K562 (cell line): ENCODE measurements around the gene HAGHL. TPM values are rescaled to one million over a fixed set of nuclear protein-coding genes. Genes with fewer than 3 reads are reported as not detected.

Experiments
- ATAC-seq: fragments of 200-7000 bp; cut with Tn5 transposase; 3 replicates; pipeline ENCODE4 v1.9.1; 2020; ENCODE audit warnings: moderate library complexity
- BruUV-seq: library from RNA; stranded (reverse); fragments of 400-500 nt; replicated peaks from 2 replicates; lab custom pipeline; 2021; lab: Mats Ljungman, UMichigan
- CTCF ChIA-PET: fragments of 300-600 bp; formaldehyde crosslinking; extraction: SDS; loops from one replicate; lab custom pipeline; 2021; ENCODE audit warnings: low intra/inter-chr PET ratio; lab: Yijun Ruan, JAX
- POLR2A ChIA-PET: fragments of 300-600, 350-650 bp; sonication (Branson Sonifier 250); formaldehyde crosslinking; extraction: SDS; loops from one replicate; lab custom pipeline; 2021; ENCODE audit warnings: antibody characterized with exemption, inconsistent platforms; lab: Yijun Ruan, JAX
- DNase-seq, 4 experiments: peaks; one replicate each; pipeline versions ENCODE4 v3.0.0 to v3.0.0-alpha.2; 2011 to 2018; ENCODE audit warnings: low spot score in 3 of 4, mixed read lengths in 3 of 4; ENCODE audit errors: extremely low read depth in 1 of 4
- FAIRE-seq: peaks from 2 replicates; lab custom pipeline; 2011; peaks lifted over from hg19 to GRCh38; lab: Jason Lieb, UNC
- H2AFZ ChIP-seq: 2 replicates; pipeline ENCODE4 v1.6.0; 2011; ENCODE audit warnings: low read depth, low read length, control low read depth, inconsistent platforms
- H3K27ac ChIP-seq: fragments of 200-600 bp; 3 replicates; pipeline ENCODE4 v1.8.0; 2011; ENCODE audit warnings: low read depth, mild to moderate bottlenecking, control low read depth, inconsistent platforms, low read length, moderate library complexity, mixed read lengths; ENCODE audit errors: extremely low read depth
- H3K27me3 ChIP-seq, 2 experiments: fragments of 300-600 bp in 1 of 2; 2 replicates in 1 of 2; 3 replicates in 1 of 2; pipeline versions ENCODE4 v1.6.0 to v1.8.0; 2011; ENCODE audit warnings: inconsistent platforms in 2 of 2, low read length in 2 of 2, mild to moderate bottlenecking in 1 of 2, mixed read lengths in 1 of 2, moderate library complexity in 1 of 2; ENCODE audit not compliant: control insufficient read depth in 2 of 2, insufficient read depth in 2 of 2
- H3K36me3 ChIP-seq: fragments of 300-600 bp; 3 replicates; pipeline ENCODE4 v1.8.0; 2011; ENCODE audit warnings: mild to moderate bottlenecking, low read length, inconsistent platforms; ENCODE audit not compliant: control insufficient read depth, insufficient read depth
- H3K4me1 ChIP-seq, 2 experiments: fragments of 200-600 bp in 1 of 2; replicated peaks in 1 of 2; 2 replicates in 1 of 2; 3 replicates in 1 of 2; pipeline versions ENCODE4 v1.5.1 to v1.8.0; 2011; ENCODE audit warnings: inconsistent platforms in 2 of 2, low read length in 2 of 2, mild to moderate bottlenecking in 1 of 2, mixed read lengths in 1 of 2, moderate library complexity in 1 of 2; ENCODE audit not compliant: control insufficient read depth in 2 of 2, insufficient read depth in 2 of 2
- H3K4me2 ChIP-seq: 2 replicates; pipeline ENCODE4 v1.6.1; 2011; ENCODE audit warnings: low read length, control low read depth, inconsistent platforms, mixed read lengths; ENCODE audit not compliant: insufficient read depth
- H3K4me3 ChIP-seq: fragments of 200-600 bp; sonication (generic), shearing (Covaris generic); 2 replicates; pipeline ENCODE4 v1.5.1; 2016; ENCODE audit warnings: control low read depth, inconsistent platforms
- H3K79me2 ChIP-seq: fragments of 200-600 bp; 3 replicates; pipeline ENCODE4 v1.8.0; 2011; ENCODE audit warnings: low read length, inconsistent platforms; ENCODE audit not compliant: control insufficient read depth, insufficient read depth
- H3K9ac ChIP-seq, 2 experiments: 2 replicates each; pipeline versions ENCODE4 v1.6.0 to v1.6.1; 2011; ENCODE audit warnings: low read depth in 2 of 2, low read length in 2 of 2, control low read depth in 1 of 2, inconsistent platforms in 1 of 2, mild to moderate bottlenecking in 1 of 2, mixed read lengths in 1 of 2; ENCODE audit not compliant: insufficient read depth in 1 of 2
- H3K9me1 ChIP-seq: one replicate; pipeline ENCODE4 v1.6.0; 2011; ENCODE audit warnings: inconsistent platforms, mild to moderate bottlenecking, low read length, moderate library complexity; ENCODE audit not compliant: control insufficient read depth, insufficient read depth
- H3K9me3 ChIP-seq: replicated peaks from 2 replicates; pipeline ENCODE4 v1.5.1; 2011; ENCODE audit warnings: low read depth, low read length, inconsistent platforms; ENCODE audit not compliant: control insufficient read depth, insufficient read depth
- H4K20me1 ChIP-seq: replicated peaks from 2 replicates; pipeline ENCODE4 v1.6.1; 2011; ENCODE audit warnings: low read length, inconsistent platforms, mixed read lengths; ENCODE audit not compliant: control insufficient read depth, insufficient read depth
- ARID3B ChIP-seq: fragments of 250-450 bp; sonication (Bioruptor Pico); IDR thresholded peaks from 2 replicates; pipeline ENCODE4 v1.4.0; 2020; ENCODE audit warnings: borderline replicate concordance
- CREM ChIP-seq: IDR thresholded peaks from 2 replicates; pipeline ENCODE4 v1.6.1; 2014; ENCODE audit warnings: antibody characterized with exemption, low read depth
- MXI1 ChIP-seq: IDR thresholded peaks from 2 replicates; pipeline ENCODE4 v1.6.1; 2011; ENCODE audit warnings: low read depth, mild to moderate bottlenecking, improper control_type of control experiment, low read length
- NFIC ChIP-seq: fragments of 450-650 bp; IDR thresholded peaks from 2 replicates; pipeline ENCODE4 v1.6.1; 2017; ENCODE audit warnings: mild to moderate bottlenecking, inconsistent platforms
- PRDM10 ChIP-seq: fragments of 450-650 bp; IDR thresholded peaks from 2 replicates; pipeline ENCODE4 v1.6.1; 2018; ENCODE audit not compliant: partially characterized antibody
- PRPF4 ChIP-seq: fragments of 200-400 bp; formaldehyde crosslinking; IDR thresholded peaks from one replicate; pipeline ENCODE4 v1.6.1; 2017; ENCODE audit warnings: low read length, low read depth, mild to moderate bottlenecking; ENCODE audit not compliant: insufficient read depth, poor library complexity, severe bottlenecking
- RAD21 ChIP-seq, 2 experiments: fragments of 250-450 bp in 1 of 2; fragments of 450-650 bp in 1 of 2; sonication (Bioruptor Pico) in 1 of 2; formaldehyde crosslinking in 1 of 2; IDR thresholded peaks in 1 of 2; conservative IDR thresholded peaks in 1 of 2; 2 replicates each; pipeline versions ENCODE4 v1.4.0 to v1.8.0; 2020 to 2022; ENCODE audit warnings: mild to moderate bottlenecking in 2 of 2, moderate library complexity in 1 of 2
- RBM22 ChIP-seq: fragments of 200-400 bp; formaldehyde crosslinking; IDR thresholded peaks from 2 replicates; pipeline ENCODE4 v1.6.1; 2018; ENCODE audit warnings: low read length, low read depth; ENCODE audit not compliant: poor library complexity, severe bottlenecking
- SMAD3 ChIP-seq: fragments of 450-650 bp; formaldehyde crosslinking; conservative IDR thresholded peaks from 2 replicates; pipeline ENCODE4 v1.4.0; 2020; ENCODE audit warnings: mild to moderate bottlenecking
- TFAM ChIP-seq: fragments of 250-450 bp; sonication (Bioruptor Pico); conservative IDR thresholded peaks from 2 replicates; pipeline ENCODE4 v1.5.0; 2021; ENCODE audit warnings: mild to moderate bottlenecking, moderate library complexity
- ZBTB33 ChIP-seq: sonication (generic); formaldehyde crosslinking; IDR thresholded peaks from 2 replicates; pipeline ENCODE4 v1.8.1; 2023; ENCODE audit warnings: mild to moderate bottlenecking, missing genetic modification reagents
- ZFP30 ChIP-seq: fragments of 250-450 bp; sonication (Bioruptor Pico); IDR thresholded peaks from 2 replicates; pipeline ENCODE4 v1.8.0; 2022; ENCODE audit warnings: moderate library complexity, mild to moderate bottlenecking, inconsistent platforms, borderline replicate concordance
- WGBS: fragments of 100-300 bp; shearing (Covaris generic); methylation state at CpG from one replicate; pipeline ENCODE4 v1.1.6; 2016; ENCODE audit warnings: low coverage, mixed read lengths; ENCODE audit not compliant: insufficient coverage; ENCODE audit errors: missing lambda C conversion rate; 5-methylcytosine and 5-hydroxymethylcytosine counted together
- in situ Hi-C: fragments of 300-500 bp; cut with MboI; formaldehyde crosslinking; loops from 4 replicates; pipeline ENCODE4 v1.15.0; 2018; ENCODE audit warnings: inconsistent platforms, mixed read lengths
- intact Hi-C: fragments of 100-400 bp; cut with micrococcal nuclease; formaldehyde crosslinking; loops from 2 replicates; pipeline ENCODE4 v1.14.2; 2022
- polyA plus RNA-seq, 8 experiments: library from polyadenylated mRNA; depleted of rRNA in 4 of 8; stranded (reverse) in 5 of 8; unstranded in 3 of 8; fragments of >200 nt; fragmentation: Nextera tagmentation in 2 of 8; fragmentation: Illumina TruSeq in 1 of 8; extraction: Ambion mirVana in 2 of 8; extraction: Trizol in 1 of 8; gene quantifications; 2 replicates each; pipeline versions ENCODE4 v1.2.1 to v1.2.3, GENCODE V29; 2011 to 2014; ENCODE audit warnings: inconsistent platforms in 1 of 8, missing spikeins in 1 of 8
- total RNA-seq, 7 experiments: library from RNA; depleted of rRNA in 6 of 7; stranded (reverse); fragments of >200 nt in 6 of 7; fragmentation: Illumina TruSeq in 2 of 7; extraction: Trizol in 2 of 7; gene quantifications; 2 replicates each; pipeline versions ENCODE4 v1.2.1 to v1.2.3, GENCODE V29; 2011 to 2021; ENCODE audit warnings: low replicate concordance in 1 of 7

Gene HAGHL
- total and polyA plus RNA-seq, 9 of the 15 experiments (the other 6 are each of a cell fraction or from before 2014, with no cell fraction given) = 0.31 to 83.4 (median 20.7) TPM

GRCh38 chr16:684961-685696 is 41.8 kb upstream of the HAGHL start (continued):
- TF ChIP-seq ZBTB33 (peak; percentile 98), PRPF4 (peak; percentile 64), RBM22 (peak; percentile 86), MXI1 (no peak), NFIC (0 out of 2 replicates have a peak, but pooled peaks have one; percentile 9), TFAM (CRISPR knock-in tag) (no peak)

- peaks cover 29 to 98% of the 10 kb centered on the region in 2 experiments for H3K4me1 ChIP-seq
- H2AFZ ChIP-seq = no peak overlapping the region
- ChIA-PET CTCF (no interaction called here), POLR2A (interaction anchor here (1.4 kb wide), 1 partner anchor 10 kb away, joined by 5 read pairs; no protein-coding TSS in a partner anchor)
- peaks cover 48% of the 10 kb centered on the region for H3K79me2 ChIP-seq
- H3K36me3 ChIP-seq = peaks cover 68% of the 10 kb centered on the region
- BruUV-seq = no TSS peak
- H3K9me3 ChIP-seq = no peaks in the 10 kb centered on the region
- H3K27ac ChIP-seq = no peak overlapping the region
- H3K9me1 ChIP-seq = peaks cover 15% of the 10 kb centered on the region
- no peak overlapping the region for H3K9ac ChIP-seq
- FAIRE-seq = no peak
- no peak for ATAC-seq
- in situ Hi-C loops (no loop called here), intact Hi-C loops (no loop called here)
- no peaks in the 10 kb centered on the region for H3K27me3 ChIP-seq
- WGBS = 87% methylated on average over 2 of the region's 10 CpGs
- DNase-seq = peak in 1 of 4 experiments; percentile 52
- H3K4me3 ChIP-seq = no peak overlapping the region
- peaks cover 18% of the 10 kb centered on the region for H4K20me1 ChIP-seq
- no peak overlapping the region for H3K4me2 ChIP-seq
- TF ChIP-seq CREM = peak; percentile 40; the same call in 1 of the 2 replicates
- TF ChIP-seq ZFP30 (CRISPR knock-in tag) = no peak
- peak; percentile 65 for TF ChIP-seq NFIC
- no peak for TF ChIP-seq ARID3B (CRISPR knock-in tag)
- no peak for TF ChIP-seq PRDM10
- no peak for TF ChIP-seq SMAD3 (CRISPR knock-in tag)
- peak in 1 of 2 experiments; percentile 8; a peak in 1 of 4 replicates for TF ChIP-seq RAD21 (CRISPR knock-in tag; conservative IDR thresholded peaks at IDR 0.05 in 1 of 2, IDR thresholded peaks at IDR 0.05 in 1 of 2)
Observed at GRCh38 chr16:685967-686366, 40.9 kb upstream of the HAGHL start.
